GM12864 (cell line): Measurements from ENCODE around the gene KSR2.
"Not testable (repeated sequence)": the region's sequence is repeated elsewhere in the genome, so short reads cannot be mapped to it uniquely, and the experiment has no call there.

ENCODE experiments used
- DNase-seq: peaks from one replicate; pipeline ENCODE4 v3.0.0-alpha.2; 2011; ENCODE audit warnings: low read depth
- H3K4me3 ChIP-seq: 2 replicates; pipeline ENCODE4 v1.5.1; 2011; ENCODE audit warnings: mild to moderate bottlenecking, low read depth, low read length, control low read depth
- TF ChIP-seq, protein P1 (sequence below): IDR thresholded peaks from 2 replicates; pipeline ENCODE4 v1.5.1; 2011; ENCODE audit warnings: low read depth, mild to moderate bottlenecking, moderate library complexity, low read length, control low read depth, inconsistent platforms; ENCODE audit errors: missing control alignments

Gene KSR2

DNA sequence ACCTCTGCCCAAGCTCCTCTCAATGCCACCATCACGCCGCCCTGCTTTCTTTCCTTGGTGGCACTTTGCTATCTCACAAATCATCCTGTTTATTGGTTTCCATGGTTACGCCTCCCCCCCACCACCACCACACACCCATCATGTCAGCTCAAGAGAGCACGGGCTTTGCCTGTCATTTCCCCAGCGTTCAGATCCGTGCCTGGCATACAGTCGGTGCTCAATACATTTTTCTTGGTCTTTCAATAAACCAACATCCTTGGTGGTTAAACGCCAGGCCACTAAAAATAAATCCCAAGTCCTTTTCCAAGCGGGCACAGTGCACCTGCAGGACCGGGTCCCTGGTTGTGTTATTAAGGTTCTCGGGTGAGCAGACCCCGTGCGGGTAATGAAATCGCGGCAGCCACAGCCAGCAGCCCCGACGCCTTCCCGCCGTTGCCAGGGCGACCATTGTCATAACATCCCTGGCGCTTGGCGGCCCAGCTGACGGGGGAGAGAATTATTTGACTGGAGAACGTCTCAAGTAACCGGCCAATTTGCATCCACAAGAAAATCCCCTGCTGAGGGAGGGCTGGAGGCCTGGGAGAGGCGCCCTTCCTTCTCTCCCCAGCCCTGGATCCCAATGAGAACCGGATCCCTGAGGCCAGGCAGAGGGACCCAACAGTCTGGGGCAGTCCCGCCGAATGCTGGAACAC lies 92.9 kb downstream of the KSR2 start:
- TF ChIP-seq, protein P1, sequence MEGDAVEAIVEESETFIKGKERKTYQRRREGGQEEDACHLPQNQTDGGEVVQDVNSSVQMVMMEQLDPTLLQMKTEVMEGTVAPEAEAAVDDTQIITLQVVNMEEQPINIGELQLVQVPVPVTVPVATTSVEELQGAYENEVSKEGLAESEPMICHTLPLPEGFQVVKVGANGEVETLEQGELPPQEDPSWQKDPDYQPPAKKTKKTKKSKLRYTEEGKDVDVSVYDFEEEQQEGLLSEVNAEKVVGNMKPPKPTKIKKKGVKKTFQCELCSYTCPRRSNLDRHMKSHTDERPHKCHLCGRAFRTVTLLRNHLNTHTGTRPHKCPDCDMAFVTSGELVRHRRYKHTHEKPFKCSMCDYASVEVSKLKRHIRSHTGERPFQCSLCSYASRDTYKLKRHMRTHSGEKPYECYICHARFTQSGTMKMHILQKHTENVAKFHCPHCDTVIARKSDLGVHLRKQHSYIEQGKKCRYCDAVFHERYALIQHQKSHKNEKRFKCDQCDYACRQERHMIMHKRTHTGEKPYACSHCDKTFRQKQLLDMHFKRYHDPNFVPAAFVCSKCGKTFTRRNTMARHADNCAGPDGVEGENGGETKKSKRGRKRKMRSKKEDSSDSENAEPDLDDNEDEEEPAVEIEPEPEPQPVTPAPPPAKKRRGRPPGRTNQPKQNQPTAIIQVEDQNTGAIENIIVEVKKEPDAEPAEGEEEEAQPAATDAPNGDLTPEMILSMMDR, result no peak
- no peak for DNase-seq
- no peak overlapping the region for H3K4me3 ChIP-seq

DNA sequence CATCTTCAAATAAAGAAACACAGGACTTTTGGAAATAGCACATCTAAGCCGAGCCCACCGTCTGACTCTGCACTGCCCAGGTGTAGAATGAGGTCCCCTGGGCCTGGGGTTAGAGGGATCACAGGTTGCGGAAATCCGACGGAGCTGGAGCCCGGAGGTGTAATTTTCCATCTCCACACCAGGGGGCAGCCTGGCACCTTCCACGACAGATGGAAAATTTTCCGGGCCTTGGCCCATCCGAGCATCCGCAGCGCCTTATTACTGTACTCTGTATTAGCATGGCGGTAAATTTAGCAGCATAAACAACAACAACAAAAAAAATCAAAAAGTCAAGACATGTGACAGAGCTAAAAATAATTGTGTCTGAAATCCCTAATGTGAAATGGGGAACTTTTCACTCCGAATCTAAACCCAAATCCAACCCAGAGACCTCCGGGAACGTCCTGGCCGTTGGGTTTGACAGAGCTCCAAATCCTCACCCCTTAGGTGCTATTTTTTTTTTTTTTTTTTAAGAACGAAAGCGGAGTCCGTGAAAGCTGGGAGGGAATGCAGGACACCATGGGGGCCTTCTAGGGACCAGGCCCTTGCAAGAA lies 93.9 kb downstream of the KSR2 start:
- TF ChIP-seq, protein P1, result peak; percentile 79

DNA sequence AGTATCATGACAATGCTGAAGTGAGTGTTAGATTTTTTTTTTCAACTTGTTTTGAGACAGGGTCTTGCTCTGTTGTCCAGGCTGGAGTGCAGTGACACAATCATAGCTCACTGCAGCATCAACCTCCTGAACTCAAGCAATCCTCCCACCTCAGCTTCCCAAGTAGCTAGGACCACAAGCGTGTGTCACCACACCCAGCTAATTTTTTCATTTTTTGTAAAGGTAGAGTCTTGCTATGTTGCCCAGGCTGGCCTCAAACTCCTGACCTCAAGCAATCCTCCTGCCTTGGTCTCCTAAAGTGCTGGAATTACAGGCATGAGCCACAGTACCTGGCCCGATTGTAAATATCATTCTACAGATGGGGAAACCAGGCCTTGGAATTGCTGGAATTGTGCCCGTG lies 94.6 kb downstream of the KSR2 start:
- not testable (repeated sequence) for H3K4me3 ChIP-seq, DNase-seq

More for the DNA sequence above, 93.9 kb downstream of the KSR2 start:
- no peak overlapping the region for H3K4me3 ChIP-seq
- DNase-seq, result no peak

DNA sequence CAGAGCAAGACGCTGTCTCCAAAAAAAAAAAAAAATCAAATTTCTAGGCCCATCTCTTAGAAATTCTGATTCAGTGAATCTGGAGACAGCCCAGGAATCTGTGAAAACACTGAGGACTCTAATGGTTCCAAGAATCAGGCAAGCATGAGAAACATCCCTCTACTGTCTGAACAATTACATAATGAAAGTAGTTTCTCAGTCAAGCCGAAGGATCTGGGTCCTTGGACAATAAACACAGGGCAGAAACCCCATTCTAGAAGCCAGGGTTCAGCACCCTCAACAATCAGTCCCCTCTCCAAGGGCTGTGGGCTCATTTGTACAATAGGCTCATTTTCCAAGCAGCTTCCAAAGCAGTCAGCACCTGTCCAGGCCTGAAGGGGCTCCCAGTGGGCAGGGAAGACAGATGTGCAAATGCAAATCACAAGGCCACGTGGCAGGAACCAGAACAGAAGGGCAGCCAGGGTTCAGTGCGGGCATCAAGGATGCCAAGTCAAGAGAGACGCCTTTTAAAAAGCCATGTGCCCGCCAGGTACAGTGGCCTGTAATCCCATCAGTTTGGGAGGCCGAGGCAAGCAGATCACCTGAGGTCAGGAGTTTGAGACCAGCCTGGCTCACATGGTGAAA lies 96.1 kb downstream of the KSR2 start:
- no peak for DNase-seq
- no peak overlapping the region for H3K4me3 ChIP-seq
- TF ChIP-seq, protein P1, result no peak

DNA sequence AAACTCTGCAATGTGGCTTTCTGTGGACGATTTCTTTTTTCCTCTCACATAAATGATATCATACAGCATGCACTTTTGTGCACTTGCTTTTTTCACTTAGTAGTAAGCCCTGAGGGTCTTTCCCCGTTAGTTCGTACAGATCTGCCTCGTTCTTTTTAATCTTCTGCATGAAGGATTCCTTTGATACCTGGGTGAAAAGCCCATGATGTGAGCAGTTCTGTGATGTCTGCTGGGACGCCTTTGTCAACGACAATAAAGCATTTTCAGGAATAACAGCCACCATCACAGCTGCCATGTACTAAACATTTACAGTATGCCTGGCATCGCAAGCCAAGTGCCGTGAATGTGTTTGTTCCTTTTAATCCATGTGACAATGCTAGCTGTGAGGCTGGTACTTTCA lies 99.2 kb downstream of the KSR2 start:
- TF ChIP-seq, protein P1, result no peak

DNA sequence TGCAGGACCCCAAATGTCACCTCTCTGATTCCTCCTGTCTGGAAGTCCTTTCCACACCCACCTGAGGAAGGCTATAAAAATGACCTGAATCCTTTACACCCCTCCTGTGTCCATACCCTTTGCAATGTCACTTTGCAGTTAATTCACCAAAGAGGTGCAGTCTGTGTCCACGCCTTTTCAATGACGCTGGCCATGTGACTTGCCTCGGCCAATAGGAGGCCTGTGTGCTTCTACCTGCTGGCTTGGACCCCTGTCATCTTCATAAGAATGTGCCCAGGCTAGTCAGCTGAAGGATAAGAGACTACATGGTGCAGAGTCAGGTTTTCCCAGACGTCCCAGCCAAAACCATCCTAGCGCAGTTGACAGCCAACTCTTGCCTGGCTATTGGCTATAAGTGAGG lies 101.4 kb downstream of the KSR2 start:
- TF ChIP-seq, protein P1, result no peak
- no peak for DNase-seq
- H3K4me3 ChIP-seq, result no peak overlapping the region

More for the DNA sequence above, 99.2 kb downstream of the KSR2 start:
- DNase-seq, result no peak
- H3K4me3 ChIP-seq, result no peak overlapping the region

DNA sequence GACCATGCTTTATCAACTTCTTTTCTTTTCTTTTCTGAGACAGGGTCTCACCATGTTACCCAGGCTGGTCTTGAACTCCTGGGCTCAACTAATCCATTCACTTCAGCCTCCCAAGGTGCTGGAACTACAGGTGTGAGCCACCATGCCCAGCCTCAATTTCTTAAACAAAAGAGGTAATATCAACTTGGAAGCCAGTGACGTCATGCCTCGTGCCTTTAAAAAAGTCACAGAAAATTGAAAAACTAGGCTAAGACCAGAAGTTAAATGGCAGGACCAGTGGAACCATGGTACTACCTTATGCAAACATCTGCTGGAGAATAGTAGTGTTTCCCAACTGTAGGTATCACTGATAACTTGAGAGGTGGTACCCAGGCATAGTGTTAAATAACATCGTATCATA lies 103.3 kb downstream of the KSR2 start:
- DNase-seq, result no peak
- TF ChIP-seq, protein P1, result no peak
- no peak overlapping the region for H3K4me3 ChIP-seq
